Upper lobe of right lung (tissue), 1 donor: ENCODE data around the gene ING5. TPM values are rescaled to one million over a fixed set of nuclear protein-coding genes. Genes with fewer than 3 reads are reported as not detected.

Experiments used
- ATAC-seq: fragments of 200-7000 bp; cut with Tn5 transposase; one replicate; pipeline ENCODE4 v1.9.1; 2020; ENCODE audit warnings: mild to moderate bottlenecking, moderate library complexity
- DNase-seq: peaks from one replicate; pipeline ENCODE4 v3.0.0-alpha.2; 2020
- H3K27ac ChIP-seq: fragments of 200-600 bp; one replicate; pipeline ENCODE4 v1.8.0; 2022
- H3K27me3 ChIP-seq: fragments of 200-600 bp; one replicate; pipeline ENCODE4 v1.8.0; 2022; ENCODE audit warnings: mild to moderate bottlenecking
- H3K36me3 ChIP-seq: fragments of 200-600 bp; one replicate; pipeline ENCODE4 v1.8.0; 2022
- H3K4me1 ChIP-seq: fragments of 200-600 bp; one replicate; pipeline ENCODE4 v1.8.0; 2022
- H3K4me3 ChIP-seq: fragments of 200-600 bp; one replicate; pipeline ENCODE4 v1.8.0; 2022; ENCODE audit warnings: mild to moderate bottlenecking
- H3K9me3 ChIP-seq: fragments of 200-600 bp; one replicate; pipeline ENCODE4 v1.8.0; 2022
- intact Hi-C: fragments of 100-400 bp; cut with DNase I; formaldehyde crosslinking; loops from one replicate; pipeline ENCODE4 v1.11.0; 2022
- total RNA-seq: library from RNA; stranded (reverse); fragmentation: NEBNext Ultra II Directional; extraction: Animal tissue kit (Norgen Biotek cat#: 25700); gene quantifications from one replicate; pipeline ENCODE4 v1.2.1, GENCODE V29; 2021
- TF ChIP-seq, protein P1 (sequence below): fragments of 200-600 bp; IDR thresholded peaks from one replicate; pipeline ENCODE4 v1.8.0; 2022; ENCODE audit warnings: antibody characterized with exemption
- donor health status: DM: no; HTN: yes; CAD: no; lungs with severe emphysema.

The ING5 gene
- total RNA-seq, 1 donor from 2014 or later = 36.5 TPM

DNA sequence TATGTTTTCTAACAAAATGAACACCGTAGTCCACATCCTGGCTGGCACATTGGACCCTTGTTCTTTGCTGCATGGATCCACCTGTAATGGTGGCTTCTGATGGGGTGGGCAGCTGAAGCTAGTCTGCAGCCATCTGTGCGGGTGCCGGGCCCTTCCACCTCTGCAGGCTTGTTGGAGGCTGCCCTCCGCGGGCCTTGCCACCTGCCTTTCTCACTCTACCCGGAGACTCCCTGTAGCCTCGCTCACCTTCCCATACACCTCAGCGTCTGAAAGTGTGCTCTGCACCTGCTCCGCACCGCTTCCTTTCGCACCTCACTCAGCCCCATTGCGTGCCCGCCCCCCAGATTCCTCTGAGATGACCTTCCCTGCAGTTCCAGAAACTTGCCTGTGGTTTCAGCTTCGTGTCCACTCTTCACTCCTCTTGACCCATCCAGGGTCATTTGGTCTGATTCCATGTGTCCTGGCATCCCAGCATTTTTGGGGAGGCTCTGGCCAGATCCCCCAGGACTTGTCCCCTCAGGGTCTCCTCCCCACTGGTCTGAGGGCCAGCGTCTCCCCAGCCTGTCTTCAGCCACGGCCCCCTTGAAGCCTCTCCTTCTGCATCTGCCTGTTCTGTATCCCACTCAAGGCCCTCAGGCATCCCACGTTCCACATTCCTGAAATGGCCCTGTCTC lies 46.2 kb upstream of the ING5 start:
- Histone ChIP-seq H3K36me3 (peaks cover 83% of the 10 kb centered on the region), H3K9me3 (no peaks in the 10 kb centered on the region), H3K4me1 (no peaks in the 10 kb centered on the region), H3K27ac (no peak overlapping the region), H3K27me3 (no peaks in the 10 kb centered on the region), H3K4me3 (no peak overlapping the region)
- intact Hi-C loops = no loop called here
- TF ChIP-seq, protein P1, sequence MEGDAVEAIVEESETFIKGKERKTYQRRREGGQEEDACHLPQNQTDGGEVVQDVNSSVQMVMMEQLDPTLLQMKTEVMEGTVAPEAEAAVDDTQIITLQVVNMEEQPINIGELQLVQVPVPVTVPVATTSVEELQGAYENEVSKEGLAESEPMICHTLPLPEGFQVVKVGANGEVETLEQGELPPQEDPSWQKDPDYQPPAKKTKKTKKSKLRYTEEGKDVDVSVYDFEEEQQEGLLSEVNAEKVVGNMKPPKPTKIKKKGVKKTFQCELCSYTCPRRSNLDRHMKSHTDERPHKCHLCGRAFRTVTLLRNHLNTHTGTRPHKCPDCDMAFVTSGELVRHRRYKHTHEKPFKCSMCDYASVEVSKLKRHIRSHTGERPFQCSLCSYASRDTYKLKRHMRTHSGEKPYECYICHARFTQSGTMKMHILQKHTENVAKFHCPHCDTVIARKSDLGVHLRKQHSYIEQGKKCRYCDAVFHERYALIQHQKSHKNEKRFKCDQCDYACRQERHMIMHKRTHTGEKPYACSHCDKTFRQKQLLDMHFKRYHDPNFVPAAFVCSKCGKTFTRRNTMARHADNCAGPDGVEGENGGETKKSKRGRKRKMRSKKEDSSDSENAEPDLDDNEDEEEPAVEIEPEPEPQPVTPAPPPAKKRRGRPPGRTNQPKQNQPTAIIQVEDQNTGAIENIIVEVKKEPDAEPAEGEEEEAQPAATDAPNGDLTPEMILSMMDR = no peak
- ATAC-seq = no peak
- no peak for DNase-seq

DNA sequence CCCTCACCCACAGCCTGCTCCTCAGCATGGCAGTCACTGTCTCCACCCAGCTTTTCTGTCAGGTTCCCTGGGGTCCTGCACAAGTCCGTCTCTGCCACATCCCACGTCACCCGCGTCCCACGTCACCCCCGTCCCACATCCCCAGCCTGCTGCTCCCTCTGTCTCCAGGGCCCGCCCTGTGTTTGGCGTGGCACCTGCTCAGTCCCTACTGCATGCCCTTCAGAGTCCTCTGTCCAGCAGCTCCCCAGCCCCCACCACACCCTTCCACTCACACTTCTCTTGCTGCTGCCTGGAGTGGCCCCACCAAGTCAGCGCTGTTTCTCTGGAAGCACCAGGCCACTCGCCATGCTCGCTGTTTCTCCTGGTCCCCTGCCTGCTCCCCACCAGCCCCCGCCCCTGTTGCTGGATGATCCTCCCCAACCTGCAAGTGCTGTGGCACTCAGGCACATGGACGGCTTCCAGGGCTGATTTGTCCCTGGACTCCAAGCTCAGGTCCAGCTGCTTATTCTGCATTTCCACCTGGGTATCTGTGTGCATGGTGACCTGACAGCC lies 45.6 kb upstream of the ING5 start:
- no peak overlapping the region for H3K27ac ChIP-seq
- intact Hi-C loops = no loop called here
- no peaks in the 10 kb centered on the region for H3K27me3 ChIP-seq
- H3K4me1 ChIP-seq = no peaks in the 10 kb centered on the region
- no peak for ATAC-seq
- H3K36me3 ChIP-seq = peaks cover 83% of the 10 kb centered on the region
- H3K4me3 ChIP-seq = no peak overlapping the region
- TF ChIP-seq, protein P1 = no peak
- no peaks in the 10 kb centered on the region for H3K9me3 ChIP-seq
- DNase-seq = no peak

DNA sequence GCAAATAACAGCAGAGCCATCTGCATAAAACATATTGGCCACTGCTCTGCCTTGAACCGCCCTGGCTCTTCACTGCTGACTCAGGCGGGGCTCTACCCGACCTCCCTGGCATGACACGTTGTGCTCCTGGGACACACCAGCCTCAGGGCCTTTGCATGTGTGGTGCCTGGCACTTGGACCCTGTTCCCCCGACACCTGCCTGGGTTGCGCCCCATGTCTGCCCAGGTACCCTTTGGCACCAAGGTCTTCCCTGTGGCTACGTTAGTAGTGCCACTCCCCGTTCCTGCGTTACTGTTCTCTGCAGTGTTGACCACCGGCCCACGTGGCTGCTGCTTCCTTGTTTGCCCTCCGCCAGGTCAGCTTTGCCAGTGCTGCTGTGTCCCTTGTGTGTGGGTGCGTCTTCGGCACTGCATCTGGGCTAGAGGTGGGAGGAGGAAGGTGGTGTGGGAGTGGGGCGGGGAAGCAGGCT lies 44.0 kb upstream of the ING5 start:
- Histone ChIP-seq H3K4me1 (no peaks in the 10 kb centered on the region), H3K9me3 (no peaks in the 10 kb centered on the region), H3K27me3 (no peaks in the 10 kb centered on the region), H3K27ac (no peak overlapping the region), H3K36me3 (peaks cover 69% of the 10 kb centered on the region), H3K4me3 (no peak overlapping the region)
- no peak for DNase-seq
- TF ChIP-seq, protein P1 = no peak
- ATAC-seq = no peak
- intact Hi-C loops = no loop called here

DNA sequence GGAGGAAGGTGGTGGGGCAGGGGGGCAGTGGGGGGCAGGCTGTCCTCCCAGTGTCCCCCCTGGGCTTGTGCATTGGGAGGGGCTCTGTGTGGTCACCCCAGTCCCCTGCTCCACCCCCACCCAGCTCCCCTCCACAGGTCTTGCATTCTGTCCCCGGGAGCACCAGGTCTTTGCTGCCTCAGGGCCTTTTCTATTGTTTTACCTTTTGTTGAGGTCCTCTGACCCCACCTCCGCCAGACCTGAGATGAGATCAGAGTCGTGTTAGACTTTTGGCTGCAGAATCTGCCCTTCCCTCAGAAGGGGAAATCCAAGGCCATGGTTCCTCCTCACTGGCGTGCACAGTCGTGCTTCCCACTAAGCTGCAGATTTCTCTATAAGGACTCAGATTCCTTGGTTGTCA lies 43.5 kb upstream of the ING5 start:
- Histone ChIP-seq H3K36me3 (peaks cover 67% of the 10 kb centered on the region), H3K4me3 (no peak overlapping the region), H3K27ac (no peak overlapping the region), H3K4me1 (no peaks in the 10 kb centered on the region), H3K9me3 (no peaks in the 10 kb centered on the region), H3K27me3 (no peaks in the 10 kb centered on the region)
- DNase-seq (no peak), ATAC-seq (no peak)
- intact Hi-C loops = no loop called here
- TF ChIP-seq, protein P1 = no peak

DNA sequence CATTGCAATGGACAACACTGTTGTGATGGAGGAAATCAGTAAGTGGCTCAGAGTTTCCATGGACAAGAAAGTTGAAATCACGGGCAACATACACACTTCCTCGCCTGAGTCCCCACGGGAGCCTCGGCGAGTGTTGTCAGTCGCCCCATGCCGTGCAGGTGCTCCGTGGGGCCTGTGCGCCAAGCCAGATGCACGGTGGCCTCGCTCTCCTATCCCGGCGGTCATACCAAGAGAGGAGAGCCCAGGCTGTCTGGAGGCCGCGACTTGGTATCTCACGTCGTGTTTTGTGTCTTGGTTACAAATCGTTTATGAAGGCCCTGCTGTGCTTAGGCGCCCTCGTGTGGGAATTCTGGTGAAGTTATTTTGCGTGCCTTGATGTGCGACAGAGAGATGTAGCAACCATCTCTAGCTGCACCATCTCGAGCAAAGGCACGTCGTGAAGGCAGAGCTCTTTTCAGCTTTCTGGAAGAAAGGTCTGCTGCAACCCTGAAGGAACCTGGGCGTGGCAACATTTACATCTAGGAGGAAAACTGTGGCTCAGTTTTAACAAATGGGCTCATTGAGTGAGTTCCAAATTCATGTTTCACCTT lies 42.6 kb upstream of the ING5 start:
- Histone ChIP-seq H3K9me3 (no peaks in the 10 kb centered on the region), H3K27ac (no peak overlapping the region), H3K27me3 (no peaks in the 10 kb centered on the region), H3K4me3 (no peak overlapping the region), H3K36me3 (peaks cover 57% of the 10 kb centered on the region), H3K4me1 (no peaks in the 10 kb centered on the region)
- intact Hi-C loops = no loop called here
- TF ChIP-seq, protein P1 = peak; percentile 55
- ATAC-seq (peak; percentile 67), DNase-seq (no peak)
